Breast epithelium (tissue), 4 donors: ENCODE results near the gene LOXL4. TPM values are rescaled to one million over a fixed set of nuclear protein-coding genes. Genes with fewer than 3 reads are reported as not detected.

ENCODE experiments used
- DNase-seq, 2 donors: peaks; one replicate each; pipeline ENCODE4 v3.0.0-alpha.2; 2019; ENCODE audit warnings: low spot score in 2 of 2
- H3K27ac ChIP-seq, 2 donors: fragments of 200-600 bp; sonication (generic) in 1 of 2; one replicate each; pipeline ENCODE4 v1.5.1; 2016 to 2019; ENCODE audit warnings: mild to moderate bottlenecking in 1 of 2
- H3K27me3 ChIP-seq, 2 donors: fragments of 200-600 bp; sonication (generic) in 1 of 2; one replicate each; pipeline versions ENCODE4 v1.5.1 to v1.6.0; 2017 to 2019; ENCODE audit warnings: control low read depth in 1 of 2, mild to moderate bottlenecking in 1 of 2
- H3K36me3 ChIP-seq: fragments of 200-600 bp; one replicate; pipeline ENCODE4 v1.5.1; 2019
- H3K4me1 ChIP-seq, 2 donors: fragments of 200-600 bp; sonication (generic); one replicate each; pipeline ENCODE4 v1.5.1; 2016 to 2019; ENCODE audit warnings: control low read depth in 1 of 2
- H3K4me3 ChIP-seq, 3 donors: fragments of 200-600 bp; sonication (generic); 1 replicate in 2 of 3; 2 replicates in 1 of 3; pipeline ENCODE4 v1.5.1; 2016 to 2019; ENCODE audit warnings: mild to moderate bottlenecking in 3 of 3, moderate library complexity in 2 of 3
- H3K9me3 ChIP-seq, 2 donors: fragments of 200-600 bp; sonication (generic) in 1 of 2; one replicate each; pipeline ENCODE4 v1.5.1; 2016 to 2019; ENCODE audit warnings: control low read depth in 1 of 2
- POLR2A ChIP-seq: fragments of 450-650 bp; IDR thresholded peaks from one replicate; pipeline ENCODE4 v1.6.1; 2016; ENCODE audit warnings: antibody characterized with exemption, mild to moderate bottlenecking, moderate library complexity
- POLR2AphosphoS5 ChIP-seq, 3 donors: sonication (generic); formaldehyde crosslinking; IDR thresholded peaks; one replicate each; pipeline ENCODE4 v1.6.1; 2017; ENCODE audit warnings: antibody characterized with exemption in 3 of 3
- intact Hi-C: fragments of 100-400 bp; cut with DNase I; formaldehyde crosslinking; loops from one replicate; pipeline ENCODE4 v1.15.1; 2023; ENCODE audit warnings: low total_unique reads
- total RNA-seq, 3 donors: library from RNA; depleted of rRNA; stranded (reverse); fragments of >200 nt; gene quantifications; one replicate each; pipeline ENCODE4 v1.1.0, GENCODE V29; 2016
- TF ChIP-seq, protein P1 (sequence below), 3 donors: fragments of 450-650 bp; IDR thresholded peaks; one replicate each; pipeline ENCODE4 v1.5.1; 2016 to 2017; ENCODE audit warnings: antibody characterized with exemption in 3 of 3, mild to moderate bottlenecking in 3 of 3, moderate library complexity in 3 of 3

LOXL4 gene
- total RNA-seq, 3 donors from 2014 or later = 6.9 to 26.1 (median 6.9) TPM

DNA sequence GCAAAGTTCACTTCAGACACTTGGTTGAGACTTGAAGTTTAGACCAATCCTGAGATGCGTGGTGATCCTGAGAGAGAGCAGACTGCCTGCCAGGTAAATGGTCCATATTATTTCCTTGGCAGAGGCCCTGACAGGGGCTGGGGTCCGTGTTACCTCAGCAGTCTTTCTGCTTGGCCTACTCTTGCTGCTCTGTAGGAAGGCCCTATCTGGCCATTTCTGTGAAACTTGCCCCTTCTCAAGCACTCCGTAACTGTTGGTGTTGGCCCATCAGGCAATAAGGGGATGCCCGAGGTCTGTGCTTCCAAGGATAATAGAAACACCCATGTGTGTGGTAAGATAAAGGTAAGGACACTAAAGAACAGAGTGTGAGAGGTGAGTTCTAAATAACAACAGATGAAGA lies 20.0 kb downstream of the LOXL4 start:
- H3K27me3 ChIP-seq = no peaks in the 10 kb centered on the region
- no peaks in the 10 kb centered on the region for H3K4me1 ChIP-seq
- no peaks in the 10 kb centered on the region for H3K9me3 ChIP-seq
- DNase-seq = no peak
- no peak for TF ChIP-seq POLR2A
- H3K36me3 ChIP-seq = no peaks in the 10 kb centered on the region
- no peak overlapping the region for H3K4me3 ChIP-seq
- intact Hi-C loops = no loop called here
- peak overlapping the region in 1 of 2 donors; percentile 80 for H3K27ac ChIP-seq

DNA sequence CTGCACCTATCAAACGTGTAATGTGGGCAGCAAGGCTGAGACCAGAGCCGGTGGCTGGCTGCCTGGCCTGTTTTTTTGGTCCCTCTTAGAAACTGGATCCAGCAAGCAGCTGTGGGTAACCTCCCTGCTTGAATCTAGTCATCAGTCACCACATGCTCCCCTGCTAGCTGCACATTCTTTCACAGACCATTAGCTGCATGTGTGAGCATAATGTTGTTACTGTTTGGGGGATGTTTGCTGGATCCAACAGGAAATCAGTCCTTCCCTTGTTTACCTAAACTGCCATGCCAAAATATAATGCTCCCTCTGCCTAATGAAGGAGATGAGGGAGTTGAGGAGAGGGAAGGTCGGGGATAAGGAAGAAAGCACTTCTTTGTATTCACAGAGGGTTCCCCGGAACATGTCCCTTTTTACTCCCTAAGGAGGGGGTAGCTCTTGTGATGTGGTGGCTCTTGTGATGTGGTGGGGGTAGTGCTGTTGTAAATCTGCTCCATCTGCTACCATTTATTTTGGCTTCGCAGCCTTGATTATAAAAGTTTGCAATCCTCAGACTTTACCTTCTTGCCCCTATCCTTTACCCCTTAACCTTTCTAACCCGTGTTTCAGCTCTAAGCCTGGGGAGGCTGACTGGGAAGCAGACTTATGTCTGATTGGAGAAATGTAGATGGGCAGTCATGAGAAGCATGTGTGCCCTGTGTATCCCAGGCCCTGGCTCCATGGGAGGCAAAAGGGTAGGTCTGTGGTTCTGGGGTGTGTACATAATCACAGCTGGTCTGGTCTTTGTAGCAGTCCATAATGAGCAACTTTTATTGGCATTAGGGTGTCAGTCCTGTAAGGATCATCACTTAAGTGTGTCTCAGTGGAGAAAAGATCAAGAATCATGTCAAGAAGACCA lies 20.8 kb downstream of the LOXL4 start:
- Histone ChIP-seq H3K27ac (peak overlapping the region; percentile 52 to 80), H3K27me3 (no peaks in the 10 kb centered on the region), H3K36me3 (no peaks in the 10 kb centered on the region), H3K4me3 (no peak overlapping the region), H3K4me1 (no peaks in the 10 kb centered on the region), H3K9me3 (no peaks in the 10 kb centered on the region)
- DNase-seq = peak in 1 of 2 donors; percentile 82
- intact Hi-C loops = no loop called here
- TF ChIP-seq, protein P1, sequence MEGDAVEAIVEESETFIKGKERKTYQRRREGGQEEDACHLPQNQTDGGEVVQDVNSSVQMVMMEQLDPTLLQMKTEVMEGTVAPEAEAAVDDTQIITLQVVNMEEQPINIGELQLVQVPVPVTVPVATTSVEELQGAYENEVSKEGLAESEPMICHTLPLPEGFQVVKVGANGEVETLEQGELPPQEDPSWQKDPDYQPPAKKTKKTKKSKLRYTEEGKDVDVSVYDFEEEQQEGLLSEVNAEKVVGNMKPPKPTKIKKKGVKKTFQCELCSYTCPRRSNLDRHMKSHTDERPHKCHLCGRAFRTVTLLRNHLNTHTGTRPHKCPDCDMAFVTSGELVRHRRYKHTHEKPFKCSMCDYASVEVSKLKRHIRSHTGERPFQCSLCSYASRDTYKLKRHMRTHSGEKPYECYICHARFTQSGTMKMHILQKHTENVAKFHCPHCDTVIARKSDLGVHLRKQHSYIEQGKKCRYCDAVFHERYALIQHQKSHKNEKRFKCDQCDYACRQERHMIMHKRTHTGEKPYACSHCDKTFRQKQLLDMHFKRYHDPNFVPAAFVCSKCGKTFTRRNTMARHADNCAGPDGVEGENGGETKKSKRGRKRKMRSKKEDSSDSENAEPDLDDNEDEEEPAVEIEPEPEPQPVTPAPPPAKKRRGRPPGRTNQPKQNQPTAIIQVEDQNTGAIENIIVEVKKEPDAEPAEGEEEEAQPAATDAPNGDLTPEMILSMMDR (IDR thresholded peaks at IDR 0.05) = no peak
- TF ChIP-seq POLR2AphosphoS5 (IDR thresholded peaks at IDR 0.05) = peak in 1 of 3 donors; percentile 36

DNA sequence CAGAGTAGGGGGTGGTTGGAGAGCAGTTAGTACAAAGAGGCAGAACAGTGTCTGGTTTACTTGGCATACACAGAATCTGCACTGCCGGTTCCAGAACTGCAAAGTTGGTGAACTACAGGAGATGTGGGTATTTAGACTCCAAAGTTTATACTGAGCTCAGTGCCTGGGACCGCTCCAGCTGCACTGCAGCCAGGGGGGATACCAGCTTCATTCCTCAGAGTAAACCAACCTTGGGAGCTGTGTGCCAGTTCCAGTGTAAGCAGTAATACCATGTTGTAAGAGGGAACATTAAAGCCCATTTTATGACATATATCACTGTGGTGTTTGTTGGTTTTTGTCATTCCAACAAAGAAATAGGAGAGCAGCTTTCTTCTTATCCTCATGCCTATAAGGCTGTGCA lies 23.4 kb downstream of the LOXL4 start:
- Histone ChIP-seq H3K9me3 (no peaks in the 10 kb centered on the region), H3K4me3 (no peak overlapping the region), H3K27me3 (no peaks in the 10 kb centered on the region), H3K27ac (peak overlapping the region; percentile 21 to 37), H3K36me3 (no peaks in the 10 kb centered on the region), H3K4me1 (no peaks in the 10 kb centered on the region)
- intact Hi-C loops = no loop called here
- no peak for DNase-seq
- TF ChIP-seq POLR2A (no peak), POLR2AphosphoS5 (IDR thresholded peaks at IDR 0.05) (no peak)
- TF ChIP-seq, protein P1 (IDR thresholded peaks at IDR 0.05) = no peak

DNA sequence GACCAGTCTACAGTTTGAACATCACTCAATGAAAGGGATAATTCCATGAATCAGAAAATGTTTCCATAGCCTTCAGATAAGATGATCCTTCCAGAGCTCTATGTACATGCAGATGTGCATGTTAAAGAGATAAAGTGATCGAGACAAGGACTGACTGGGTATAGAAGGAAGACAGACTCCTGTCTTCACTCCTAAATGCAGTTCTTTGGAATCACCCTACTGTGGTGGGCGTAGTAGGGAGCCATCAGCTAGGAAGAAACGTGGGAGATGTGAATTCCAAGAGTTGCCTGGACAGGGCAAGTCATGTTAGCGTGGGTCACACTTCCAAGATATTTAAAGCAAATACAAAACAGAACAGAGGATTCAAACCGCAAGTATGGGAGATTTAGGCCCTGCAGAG lies 23.9 kb downstream of the LOXL4 start:
- no peaks in the 10 kb centered on the region for H3K27me3 ChIP-seq
- no peaks in the 10 kb centered on the region for H3K9me3 ChIP-seq
- H3K4me1 ChIP-seq = no peaks in the 10 kb centered on the region
- intact Hi-C loops = no loop called here
- DNase-seq = no peak
- H3K4me3 ChIP-seq = no peak overlapping the region
- peak overlapping the region; percentile 21 to 37 for H3K27ac ChIP-seq
- H3K36me3 ChIP-seq = no peaks in the 10 kb centered on the region
- TF ChIP-seq POLR2AphosphoS5 (IDR thresholded peaks at IDR 0.05) (no peak), POLR2A (no peak)
- TF ChIP-seq, protein P1 (IDR thresholded peaks at IDR 0.05) = no peak

DNA sequence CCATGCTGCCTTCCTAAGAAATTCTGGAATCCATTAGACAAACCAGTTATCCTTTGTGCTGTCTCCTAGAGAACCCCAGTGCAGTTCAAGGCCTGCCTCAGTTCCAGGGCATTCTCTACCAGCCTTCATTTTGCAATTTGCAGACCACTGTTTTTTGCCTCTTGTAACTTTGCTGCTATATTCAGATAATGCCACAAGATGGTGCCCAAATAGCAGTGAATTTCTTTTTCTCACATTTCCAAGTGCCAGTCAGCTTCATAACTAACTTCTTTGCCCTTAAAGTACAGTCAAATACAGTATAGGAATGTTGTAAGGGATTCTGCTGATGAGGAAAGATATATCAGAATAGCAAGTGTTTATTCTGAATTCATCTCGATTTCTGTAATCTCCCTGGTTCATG lies 25.2 kb downstream of the LOXL4 start:
- no peak overlapping the region for H3K4me3 ChIP-seq
- no peak for DNase-seq
- no peaks in the 10 kb centered on the region for H3K27me3 ChIP-seq
- intact Hi-C loops = no loop called here
- H3K36me3 ChIP-seq = no peaks in the 10 kb centered on the region
- no peak overlapping the region for H3K27ac ChIP-seq
- no peak for TF ChIP-seq POLR2A
- no peak for TF ChIP-seq POLR2AphosphoS5 (IDR thresholded peaks at IDR 0.05)
- TF ChIP-seq, protein P1 (IDR thresholded peaks at IDR 0.05) = peak in 2 of 3 donors; percentile 39 to 43
- H3K4me1 ChIP-seq = no peaks in the 10 kb centered on the region
- H3K9me3 ChIP-seq = no peaks in the 10 kb centered on the region
